GF-D8 (cell line): ENCODE results near the gene ERBIN.
"Not testable (repeated sequence)": the region's sequence is repeated elsewhere in the genome, so short reads cannot be mapped to it uniquely, and the experiment has no call there.

Experiments
- DNase-seq: peaks from one replicate; lab custom pipeline; 2025; lab: John Stamatoyannopoulos, UW

Gene ERBIN

GRCh38 chr5:66002415-66002814, 76.0 kb downstream of the ERBIN start:
- DNase-seq, result no peak

GRCh38 chr5:66004216-66004615, 77.8 kb downstream of the ERBIN start:
- DNase-seq, result no peak

- no peak for DNase-seq
These were observed 82.9 kb downstream of the ERBIN start for GRCh38 chr5:66009277-66009676.

GRCh38 chr5:66010476-66010875, 84.1 kb downstream of the ERBIN start:
- no peak for DNase-seq

- no peak for DNase-seq
These were observed 85.9 kb downstream of the ERBIN start for GRCh38 chr5:66012271-66012670.

- DNase-seq, result no peak
These were observed 87.0 kb downstream of the ERBIN start for GRCh38 chr5:66013397-66013796.

GRCh38 chr5:66013906-66014305, 87.5 kb downstream of the ERBIN start:
- no peak for DNase-seq

GRCh38 chr5:66015196-66015960, 89.0 kb downstream of the ERBIN start:
- DNase-seq, result no peak

GRCh38 chr5:66021585-66021984, 95.2 kb downstream of the ERBIN start:
- no peak for DNase-seq

GRCh38 chr5:66039296-66039695, 112.9 kb downstream of the ERBIN start:
- DNase-seq, result no peak

GRCh38 chr5:66039701-66040100, 113.3 kb downstream of the ERBIN start:
- DNase-seq, result no peak

GRCh38 chr5:66041627-66042026, 115.3 kb downstream of the ERBIN start:
- no peak for DNase-seq

GRCh38 chr5:66057239-66057638, 130.9 kb downstream of the ERBIN start:
- DNase-seq, result no peak

GRCh38 chr5:66061320-66061719, 134.9 kb downstream of the ERBIN start:
- DNase-seq, result not testable (repeated sequence)

- not testable (repeated sequence) for DNase-seq
These were observed 136.7 kb downstream of the ERBIN start for GRCh38 chr5:66063061-66063460.

- no peak for DNase-seq
These were observed 140.5 kb downstream of the ERBIN start for GRCh38 chr5:66066826-66067225.

- DNase-seq, result no peak
These were observed 145.7 kb downstream of the ERBIN start for GRCh38 chr5:66072031-66072430.

GRCh38 chr5:66074901-66075300, 148.5 kb downstream of the ERBIN start:
- no peak for DNase-seq

GRCh38 chr5:66080664-66081063, 154.3 kb downstream of the ERBIN start:
- no peak for DNase-seq

GRCh38 chr5:66089384-66089783, 163.0 kb downstream of the ERBIN start:
- no peak for DNase-seq

GRCh38 chr5:66100851-66101250, 174.5 kb downstream of the ERBIN start:
- no peak for DNase-seq

- no peak for DNase-seq
These were observed 186.8 kb downstream of the ERBIN start for GRCh38 chr5:66113160-66113559.

GRCh38 chr5:66118304-66118703, 191.9 kb downstream of the ERBIN start:
- no peak for DNase-seq

GRCh38 chr5:66122379-66123034, 196.1 kb downstream of the ERBIN start:
- DNase-seq, result no peak
